GM18520 (cell line): Measurements from ENCODE around the gene SNAI3.

Source experiments
- ATAC-seq: cut with Tn5 transposase; IDR thresholded peaks from one replicate; pipeline ENCODE4 v1.9.1; 2021; ENCODE audit not compliant: unreplicated experiment

The SNAI3 gene

GRCh38 chr16:88691924-88692560, 5.7 kb upstream of the SNAI3 start:
- no peak for ATAC-seq

- no peak for ATAC-seq
Observed at GRCh38 chr16:88691129-88691813, 5.0 kb upstream of the SNAI3 start.

DNA sequence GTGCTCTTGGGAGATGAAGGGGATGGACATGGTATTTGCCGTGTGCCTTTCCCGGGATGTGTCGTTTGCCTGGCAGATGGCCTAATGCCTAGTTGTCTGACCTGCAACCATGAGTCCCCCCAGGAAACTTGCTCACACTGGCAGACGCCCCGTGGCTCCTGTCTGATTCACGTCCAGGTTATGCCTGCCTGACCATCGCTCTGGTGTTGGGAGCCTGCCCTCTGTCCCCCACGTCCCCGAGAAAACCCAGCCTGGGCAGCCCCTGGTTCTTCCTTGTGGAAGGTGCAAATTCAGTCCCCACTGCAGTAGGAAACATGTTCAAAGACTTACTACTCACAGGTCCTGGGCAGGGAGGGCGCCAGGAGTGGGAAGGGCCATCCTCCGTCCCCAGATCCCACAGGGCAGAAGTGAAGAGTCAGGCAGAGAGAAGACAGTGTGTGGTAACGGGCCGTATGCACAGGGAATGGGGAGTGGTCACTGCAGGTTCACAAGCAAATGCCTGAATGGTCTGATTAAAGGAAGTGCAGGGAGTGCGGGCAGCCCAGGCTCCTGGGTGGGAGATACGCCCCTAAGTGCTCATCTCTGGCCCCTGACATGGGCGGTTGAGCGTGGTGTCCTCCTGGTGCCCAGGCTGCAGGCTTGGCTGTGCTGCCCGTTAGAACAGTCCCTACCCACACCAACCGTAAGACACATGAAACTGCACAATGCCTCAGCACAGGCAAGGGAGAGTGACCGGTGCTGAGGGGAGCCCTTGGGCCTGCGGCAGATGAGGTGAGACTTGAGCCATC, 4.2 kb upstream of the SNAI3 start:
- no peak for ATAC-seq

DNA sequence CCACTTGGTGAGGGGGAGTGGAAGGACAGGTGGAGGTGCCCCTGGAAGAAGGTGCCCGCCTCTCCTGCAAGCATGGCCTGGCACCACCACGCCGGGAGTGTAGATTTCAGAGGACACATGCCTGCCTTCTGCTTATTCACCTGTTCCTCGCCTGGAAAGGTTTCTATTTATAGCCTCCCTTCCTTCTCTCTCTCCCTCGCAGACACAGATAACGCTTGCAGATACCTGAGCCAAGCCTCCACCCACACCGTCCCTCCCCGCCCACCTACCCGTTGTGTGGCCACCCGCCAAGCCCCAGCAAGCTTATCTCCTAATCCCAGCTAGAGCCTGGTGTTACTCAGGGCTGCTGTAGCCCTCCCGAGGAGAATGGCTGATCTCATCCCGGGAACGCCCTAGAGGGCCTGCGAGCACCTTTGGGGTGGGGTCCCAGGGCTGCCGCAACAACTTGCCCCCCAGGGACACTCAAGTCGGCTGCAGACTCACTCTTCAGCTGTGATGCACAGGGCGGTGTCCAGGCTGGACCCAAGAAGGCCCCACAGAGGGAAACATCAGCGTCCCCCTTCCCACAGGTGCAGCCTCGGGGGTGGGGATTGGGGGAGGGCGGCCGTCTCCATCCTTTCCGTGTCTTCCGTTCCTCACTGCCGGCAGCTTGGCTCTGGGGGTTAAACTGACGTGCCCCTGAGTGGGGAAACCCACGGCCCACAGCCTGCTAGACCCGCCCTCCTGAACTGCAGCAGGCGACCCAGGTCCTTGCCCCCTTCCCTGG, 1.9 kb upstream of the SNAI3 start:
- no peak for ATAC-seq

DNA sequence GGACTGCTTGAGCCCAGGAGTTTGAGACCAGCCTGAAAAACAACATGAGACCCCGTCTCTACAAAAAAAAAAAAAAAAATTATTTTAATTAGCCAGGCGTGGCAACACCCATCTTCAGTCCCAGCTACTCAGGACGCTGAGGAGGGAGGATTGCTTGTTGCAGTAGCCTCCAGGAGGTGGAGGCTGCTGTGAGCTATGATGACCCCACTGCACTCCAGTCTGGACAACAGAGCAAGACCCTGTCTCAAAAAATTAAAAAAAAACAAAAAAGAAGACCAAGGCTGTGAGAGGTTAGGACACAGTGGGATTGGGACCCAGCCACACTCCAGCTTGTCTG, 1.3 kb upstream of the SNAI3 start:
- no peak for ATAC-seq

- ATAC-seq: no peak
Observed at GRCh38 chr16:88687254-88687576, 908 bp upstream of the SNAI3 start.

GRCh38 chr16:88686062-88686438, 257 bp downstream of the SNAI3 start:
- peak; percentile 11 for ATAC-seq

- no peak for ATAC-seq
Observed at GRCh38 chr16:88685156-88686061, 898 bp downstream of the SNAI3 start.

DNA sequence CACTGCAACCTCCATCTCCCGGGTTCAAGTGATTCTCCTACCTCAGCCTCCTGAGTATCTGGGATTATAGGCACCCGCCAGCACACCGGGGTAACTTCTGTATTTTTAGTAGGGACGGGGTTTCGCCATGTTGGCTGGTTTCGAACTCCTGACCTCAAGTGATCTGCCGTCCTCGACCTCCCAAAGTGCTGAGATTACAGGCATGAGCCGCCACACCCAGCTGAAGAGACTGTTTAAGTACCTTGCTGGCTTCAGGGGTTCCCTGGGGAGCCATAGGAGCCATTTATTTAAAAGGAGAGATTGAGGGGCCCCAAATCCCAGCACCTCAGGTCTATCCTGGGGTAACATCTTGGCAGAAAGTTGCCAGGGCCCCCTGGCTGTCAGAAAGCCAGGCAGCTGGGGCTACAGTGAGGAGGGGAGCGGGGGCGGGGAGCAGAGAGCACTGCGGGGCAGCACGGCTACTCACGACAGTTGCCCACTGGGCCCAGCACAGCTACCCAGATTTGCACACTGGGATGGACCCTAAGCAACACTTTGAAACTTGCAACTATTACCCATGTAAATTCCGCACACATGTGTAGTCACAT, 1.6 kb downstream of the SNAI3 start:
- no peak for ATAC-seq

- peak; percentile 38 for ATAC-seq
Observed at GRCh38 chr16:88681709-88682451, 4.4 kb downstream of the SNAI3 start.

DNA sequence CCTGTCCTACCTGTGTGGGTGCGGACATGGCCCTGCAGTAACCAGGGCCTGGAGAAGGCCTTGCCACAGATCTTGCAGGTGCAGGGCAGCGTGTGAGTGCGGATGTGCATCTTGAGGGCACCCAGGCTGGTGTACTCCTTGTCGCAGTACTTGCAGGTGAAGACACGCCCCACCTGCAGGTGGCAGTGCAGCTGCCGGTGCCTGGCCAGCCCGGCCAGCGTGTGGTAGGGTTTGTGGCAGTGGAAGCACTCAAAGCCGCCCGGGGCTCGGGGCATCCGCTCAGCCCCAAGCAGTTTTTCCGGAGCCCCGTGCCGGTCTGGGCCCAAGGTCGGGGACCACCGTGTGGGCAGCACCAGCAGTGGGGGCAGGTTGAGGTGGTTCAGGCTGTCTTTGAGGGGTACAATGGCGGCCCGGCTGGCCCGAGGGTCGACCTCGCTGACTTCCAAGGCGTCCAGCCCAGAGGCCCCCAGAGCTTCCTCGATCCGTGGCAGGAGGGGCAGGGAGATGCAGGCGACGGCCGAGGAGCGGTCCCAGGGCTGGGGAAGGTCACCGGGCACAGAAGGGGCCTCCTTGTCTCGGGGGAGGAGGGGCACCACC, 5.1 kb downstream of the SNAI3 start:
- ATAC-seq: no peak

GRCh38 chr16:88680554-88681083, 5.7 kb downstream of the SNAI3 start:
- ATAC-seq: no peak

DNA sequence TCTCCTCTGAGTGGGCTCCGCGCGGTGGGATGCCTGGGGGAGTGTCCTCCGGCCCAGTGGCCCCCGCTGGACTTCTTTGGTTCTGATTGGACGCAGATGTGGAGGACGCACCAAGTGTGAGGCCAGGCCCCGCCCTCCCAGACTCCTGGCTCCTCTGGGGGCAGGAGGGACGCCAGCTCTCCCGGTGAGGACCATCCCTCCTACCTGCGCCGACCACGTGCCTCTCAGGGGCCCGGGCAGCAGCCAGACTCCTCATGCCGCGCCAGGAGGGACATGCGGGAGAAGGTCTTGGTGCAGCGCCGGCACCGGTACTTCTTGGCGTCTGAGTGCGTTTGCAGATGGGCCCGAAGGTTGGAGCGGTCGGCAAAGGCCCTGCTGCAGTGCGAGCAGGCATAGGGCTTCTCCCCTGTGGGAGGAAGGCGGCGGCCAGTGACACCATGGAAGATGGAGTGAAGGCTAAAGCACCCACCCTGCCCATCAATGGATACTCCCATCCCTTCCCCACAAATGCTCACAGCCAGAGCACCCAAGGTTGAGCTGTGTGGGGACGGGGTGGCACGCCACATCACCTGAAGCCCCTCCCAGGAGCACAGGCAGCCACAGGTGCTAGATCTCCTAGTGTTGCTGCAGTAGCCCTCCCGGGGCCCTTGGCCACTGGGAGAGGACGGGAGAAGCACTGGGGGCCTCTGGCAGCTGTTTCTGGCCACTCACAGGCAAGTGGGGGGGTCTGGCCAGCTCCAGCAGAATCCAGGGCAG, 7.9 kb downstream of the SNAI3 start:
- ATAC-seq: no peak

- no peak for ATAC-seq
Observed at GRCh38 chr16:88677721-88678120, 8.6 kb downstream of the SNAI3 start.

DNA sequence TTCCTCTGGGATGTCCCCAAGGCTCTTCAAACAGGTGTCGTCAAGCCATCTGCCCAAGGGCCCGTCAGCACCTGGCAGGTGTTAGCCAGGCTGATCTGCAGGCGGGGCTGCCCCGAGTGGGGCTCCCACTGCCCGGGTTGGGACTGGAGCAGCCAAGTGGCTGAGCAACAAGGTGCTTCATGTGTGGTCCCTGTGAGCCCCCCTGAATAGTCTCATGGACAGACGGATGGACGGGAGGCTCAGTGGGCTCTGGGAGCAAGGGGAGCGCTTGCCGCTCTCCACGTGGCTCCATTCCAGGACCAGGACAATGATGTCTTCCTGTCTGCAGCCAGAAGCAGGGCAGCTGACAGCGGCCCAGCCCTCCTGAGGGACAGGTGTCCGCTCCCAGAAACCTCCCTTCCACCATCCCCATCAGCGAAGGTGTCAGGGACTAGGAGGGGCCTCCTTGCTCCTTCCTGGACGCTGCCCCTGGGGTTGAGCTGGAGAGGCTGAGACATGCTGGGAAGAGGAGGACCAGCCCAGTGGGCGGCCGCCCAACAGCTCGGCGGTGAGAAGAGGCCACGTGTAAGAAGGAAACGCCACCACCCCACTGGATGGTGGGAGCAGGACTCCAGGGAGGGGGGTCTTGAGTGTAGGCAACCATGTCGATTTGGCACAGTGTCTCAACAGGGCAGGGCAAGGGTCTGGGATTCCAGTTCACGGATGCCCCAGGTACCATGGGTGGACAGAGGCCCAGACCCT, 9.6 kb downstream of the SNAI3 start:
- no peak for ATAC-seq

GRCh38 chr16:88673716-88674379, 12.5 kb downstream of the SNAI3 start:
- no peak for ATAC-seq

DNA sequence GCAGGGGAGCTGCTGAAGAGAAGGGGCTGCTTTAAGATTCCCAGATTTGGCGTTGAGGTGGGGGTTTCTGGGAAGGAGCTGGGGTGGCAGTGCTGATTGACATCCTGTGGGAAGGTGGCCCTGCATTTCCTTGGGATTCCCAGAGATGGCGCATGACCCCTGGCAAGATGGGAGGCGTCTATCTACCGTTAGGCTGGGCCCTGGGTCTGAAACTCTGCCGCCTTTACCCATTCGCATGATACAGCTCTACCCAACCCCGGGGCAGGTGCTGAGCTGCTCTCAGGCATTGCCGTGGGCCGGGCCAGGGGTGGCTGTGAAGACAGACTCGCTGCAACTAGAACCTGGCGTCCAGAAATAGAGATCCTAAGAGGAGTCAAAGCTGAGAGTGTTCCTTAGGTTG, 13.5 kb downstream of the SNAI3 start:
- no peak for ATAC-seq
